CD4-positive, alpha-beta T cell (primary cell): ENCODE data around the gene OVAAL. TPM values are rescaled to one million over a fixed set of nuclear protein-coding genes. Genes with fewer than 3 reads are reported as not detected.

Source experiments
- ATAC-seq: fragments of 200-7000 bp; cut with Tn5 transposase; one replicate; pipeline ENCODE4 v1.10.0; 2022; ENCODE audit warnings: mild to moderate bottlenecking; ENCODE audit not compliant: poor library complexity
- CTCF ChIA-PET: fragments of 350-600 bp; sonication (Branson Sonifier 250); formaldehyde crosslinking; loops from one replicate; lab custom pipeline; 2021; ENCODE audit warnings: antibody characterized with exemption, inconsistent platforms; lab: Charles Lee
- POLR2A ChIA-PET: fragments of 350-600 bp; sonication (Branson Sonifier 250); formaldehyde crosslinking; loops from one replicate; lab custom pipeline; 2021; ENCODE audit warnings: antibody characterized with exemption, inconsistent platforms; lab: Charles Lee
- DNase-seq, 14 experiments: peaks; one replicate each; pipeline ENCODE4 v3.0.0-alpha.2; 2013 to 2020; ENCODE audit warnings: mixed read lengths in 2 of 14
- H3K27ac ChIP-seq, 2 donors: one replicate each; pipeline versions ENCODE4 v1.5.1 to v1.7.0; 2013; ENCODE audit warnings: low read length in 2 of 2, low read depth in 1 of 2, mild to moderate bottlenecking in 1 of 2
- H3K27me3 ChIP-seq, 2 experiments: 1 replicate in 1 of 2; 2 replicates in 1 of 2; pipeline versions ENCODE4 v1.6.1 to v1.7.0; 2013; ENCODE audit warnings: low read length in 2 of 2, control low read depth in 1 of 2, mild to moderate bottlenecking in 1 of 2, moderate library complexity in 1 of 2; ENCODE audit not compliant: insufficient read depth in 2 of 2, control insufficient read depth in 1 of 2
- H3K36me3 ChIP-seq: one replicate; pipeline ENCODE4 v1.6.1; 2013; ENCODE audit warnings: low read length, control low read depth; ENCODE audit not compliant: insufficient read depth
- H3K4me1 ChIP-seq: one replicate; pipeline ENCODE4 v1.6.1; 2013; ENCODE audit warnings: low read length, control low read depth; ENCODE audit not compliant: insufficient read depth
- H3K4me3 ChIP-seq: one replicate; pipeline ENCODE4 v1.5.1; 2013; ENCODE audit warnings: mild to moderate bottlenecking, low read length, moderate library complexity
- H3K9me3 ChIP-seq, 2 experiments: 1 replicate in 1 of 2; 2 replicates in 1 of 2; pipeline versions ENCODE4 v1.6.1 to v1.7.0; 2013; ENCODE audit warnings: low read length in 2 of 2, mild to moderate bottlenecking in 2 of 2, control low read depth in 1 of 2, moderate library complexity in 1 of 2; ENCODE audit not compliant: control insufficient read depth in 1 of 2, insufficient read depth in 1 of 2
- H3K27ac Mint-ChIP-seq: one replicate; pipeline ENCODE4 v1.8.0; 2020; ENCODE audit warnings: mixed read lengths
- H3K27me3 Mint-ChIP-seq: one replicate; pipeline ENCODE4 v1.8.0; 2021; ENCODE audit warnings: mixed read lengths
- H3K36me3 Mint-ChIP-seq: one replicate; pipeline ENCODE4 v1.8.0; 2021; ENCODE audit warnings: low read depth, mixed read lengths
- H3K4me1 Mint-ChIP-seq: one replicate; pipeline ENCODE4 v1.8.0; 2021; ENCODE audit warnings: low read depth, mixed read lengths
- H3K4me3 Mint-ChIP-seq: one replicate; pipeline ENCODE4 v1.8.0; 2020; ENCODE audit warnings: mild to moderate bottlenecking, mixed read lengths
- H3K9me3 Mint-ChIP-seq: one replicate; pipeline ENCODE4 v1.8.0; 2020; ENCODE audit warnings: mixed read lengths
- intact Hi-C, 2 experiments: fragments of 100-400 bp; cut with DNase I in 1 of 2; cut with micrococcal nuclease in 1 of 2; formaldehyde crosslinking; loops; one replicate each; pipeline versions ENCODE4 v1.15.1 to v1.9.0; 2023 to 2025; cut with DNase I, micrococcal nuclease
- total RNA-seq, 174 experiments: library from RNA in 2 of 174; stranded (reverse) in 2 of 174; gene quantifications; one replicate each; pipeline ENCODE4 v1.2.3 and lab custom pipeline; 2021 to 2026
- TF ChIP-seq, protein P1 (sequence below): fragments of 200-600 bp; IDR thresholded peaks from one replicate; pipeline ENCODE4 v1.8.0; 2022; ENCODE audit warnings: antibody characterized with exemption, mild to moderate bottlenecking

The OVAAL gene
- total RNA-seq, 2 experiments from 2014 or later, result not detected

GRCh38 chr1:180524915-180525714, 33.6 kb upstream of the OVAAL start:
- no peak overlapping the region for H3K4me3 ChIP-seq
- DNase-seq (no peak), ATAC-seq (no peak)
- Mint-ChIP-seq H3K9me3 (no peaks in the 10 kb centered on the region), H3K4me3 (no peak overlapping the region), H3K27ac (no peak overlapping the region), H3K36me3 (no peaks in the 10 kb centered on the region), H3K27me3 (no peaks in the 10 kb centered on the region), H3K4me1 (no peaks in the 10 kb centered on the region)
- no peaks in the 10 kb centered on the region for H3K27me3 ChIP-seq
- H3K4me1 ChIP-seq, result no peaks in the 10 kb centered on the region
- POLR2A ChIA-PET, result no interaction called here
- TF ChIP-seq, protein P1, sequence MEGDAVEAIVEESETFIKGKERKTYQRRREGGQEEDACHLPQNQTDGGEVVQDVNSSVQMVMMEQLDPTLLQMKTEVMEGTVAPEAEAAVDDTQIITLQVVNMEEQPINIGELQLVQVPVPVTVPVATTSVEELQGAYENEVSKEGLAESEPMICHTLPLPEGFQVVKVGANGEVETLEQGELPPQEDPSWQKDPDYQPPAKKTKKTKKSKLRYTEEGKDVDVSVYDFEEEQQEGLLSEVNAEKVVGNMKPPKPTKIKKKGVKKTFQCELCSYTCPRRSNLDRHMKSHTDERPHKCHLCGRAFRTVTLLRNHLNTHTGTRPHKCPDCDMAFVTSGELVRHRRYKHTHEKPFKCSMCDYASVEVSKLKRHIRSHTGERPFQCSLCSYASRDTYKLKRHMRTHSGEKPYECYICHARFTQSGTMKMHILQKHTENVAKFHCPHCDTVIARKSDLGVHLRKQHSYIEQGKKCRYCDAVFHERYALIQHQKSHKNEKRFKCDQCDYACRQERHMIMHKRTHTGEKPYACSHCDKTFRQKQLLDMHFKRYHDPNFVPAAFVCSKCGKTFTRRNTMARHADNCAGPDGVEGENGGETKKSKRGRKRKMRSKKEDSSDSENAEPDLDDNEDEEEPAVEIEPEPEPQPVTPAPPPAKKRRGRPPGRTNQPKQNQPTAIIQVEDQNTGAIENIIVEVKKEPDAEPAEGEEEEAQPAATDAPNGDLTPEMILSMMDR, result no peak
- intact Hi-C loops, result no loop called here
- H3K9me3 ChIP-seq, result no peaks in the 10 kb centered on the region
- no peaks in the 10 kb centered on the region for H3K36me3 ChIP-seq
- CTCF ChIA-PET, result interaction anchor here (1.5 kb wide), 1 partner anchor 9 kb away, joined by 4 read pairs; no protein-coding TSS in a partner anchor
- no peak overlapping the region for H3K27ac ChIP-seq

DNA sequence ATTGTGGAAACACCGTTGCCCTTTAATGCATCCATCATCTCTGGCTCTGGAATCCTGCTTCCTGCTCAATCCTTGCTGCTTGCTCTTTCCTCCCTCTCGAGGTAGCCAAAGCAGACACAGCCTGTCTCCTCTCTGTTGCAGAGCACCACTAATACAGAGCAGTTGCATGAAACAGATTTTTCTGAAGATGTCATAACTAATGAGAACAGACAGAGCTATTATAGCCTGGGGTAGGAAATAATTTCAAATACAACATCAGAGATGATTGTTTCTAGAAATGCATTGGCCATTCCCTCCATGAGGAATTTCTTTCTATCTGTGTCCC, 33.1 kb upstream of the OVAAL start:
- TF ChIP-seq, protein P1, result no peak
- ATAC-seq (no peak), DNase-seq (no peak)
- Mint-ChIP-seq H3K27me3 (no peaks in the 10 kb centered on the region), H3K27ac (no peak overlapping the region), H3K36me3 (no peaks in the 10 kb centered on the region), H3K4me3 (no peak overlapping the region), H3K9me3 (no peaks in the 10 kb centered on the region), H3K4me1 (no peaks in the 10 kb centered on the region)
- H3K36me3 ChIP-seq, result no peaks in the 10 kb centered on the region
- H3K9me3 ChIP-seq, result no peaks in the 10 kb centered on the region
- H3K27ac ChIP-seq, result no peak overlapping the region
- intact Hi-C loops, result no loop called here
- ChIA-PET CTCF (interaction anchor here (1.5 kb wide), 1 partner anchor 10 kb away, joined by 4 read pairs; no protein-coding TSS in a partner anchor), POLR2A (no interaction called here)
- H3K27me3 ChIP-seq, result no peaks in the 10 kb centered on the region
- H3K4me3 ChIP-seq, result no peak overlapping the region
- no peaks in the 10 kb centered on the region for H3K4me1 ChIP-seq

DNA sequence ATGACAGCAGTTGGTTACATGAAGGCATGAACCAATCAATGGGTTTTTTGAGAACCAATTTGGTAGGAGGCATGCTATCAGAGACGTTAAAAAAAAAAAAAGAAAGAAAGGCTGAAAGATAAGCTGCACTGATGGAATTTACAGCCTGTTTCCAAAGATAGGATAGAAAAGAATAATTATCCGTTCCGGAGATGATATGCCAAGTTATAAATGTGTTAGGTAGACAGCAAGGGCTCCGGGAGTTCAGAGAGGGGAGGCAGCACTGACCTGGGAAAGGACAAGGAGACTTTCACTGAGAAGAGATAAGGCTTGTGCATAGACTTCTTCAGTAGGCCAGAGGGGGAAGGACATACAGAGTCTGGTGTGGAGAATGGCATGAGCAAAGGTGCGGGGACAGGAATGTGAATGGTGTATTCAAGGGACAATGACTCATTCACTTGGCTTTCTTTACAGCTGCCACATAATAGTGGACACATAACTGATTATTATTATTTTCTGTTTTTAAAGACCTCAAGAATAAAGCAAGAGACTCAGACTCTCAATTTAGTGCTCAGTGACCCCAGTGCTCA, 31.6 kb upstream of the OVAAL start:
- DNase-seq, result no peak
- H3K4me3 Mint-ChIP-seq, result no peak overlapping the region
- TF ChIP-seq, protein P1, result no peak
- no peaks in the 10 kb centered on the region for H3K27me3 Mint-ChIP-seq
- H3K9me3 Mint-ChIP-seq, result no peaks in the 10 kb centered on the region
- ATAC-seq, result no peak
- Histone ChIP-seq H3K4me3 (no peak overlapping the region), H3K4me1 (no peaks in the 10 kb centered on the region), H3K27ac (no peak overlapping the region), H3K27me3 (no peaks in the 10 kb centered on the region), H3K36me3 (no peaks in the 10 kb centered on the region), H3K9me3 (no peaks in the 10 kb centered on the region)
- CTCF ChIA-PET, result no interaction called here
- no peaks in the 10 kb centered on the region for H3K4me1 Mint-ChIP-seq
- intact Hi-C loops, result no loop called here
- POLR2A ChIA-PET, result no interaction called here
- no peaks in the 10 kb centered on the region for H3K36me3 Mint-ChIP-seq
- H3K27ac Mint-ChIP-seq, result no peak overlapping the region
